Ascending aorta (tissue), 2 donors: ENCODE data around the gene PTPDC1. TPM values are rescaled to one million over a fixed set of nuclear protein-coding genes. Genes with fewer than 3 reads are reported as not detected.

Experiments used
- DNase-seq, 2 donors: peaks; one replicate each; pipeline ENCODE4 v3.0.0-alpha.2; 2019; ENCODE audit warnings: low spot score in 2 of 2
- H3K27ac ChIP-seq, 2 donors: fragments of 200-600 bp; sonication (generic); one replicate each; pipeline ENCODE4 v1.5.1; 2016 to 2017; ENCODE audit warnings: mild to moderate bottlenecking in 1 of 2
- H3K27me3 ChIP-seq: fragments of 200-600 bp; sonication (generic); one replicate; pipeline ENCODE4 v1.5.1; 2017
- H3K36me3 ChIP-seq, 2 donors: fragments of 200-600 bp; sonication (generic); one replicate each; pipeline ENCODE4 v1.5.1; 2016
- H3K4me1 ChIP-seq, 2 donors: fragments of 200-600 bp; sonication (generic); one replicate each; pipeline ENCODE4 v1.5.1; 2016 to 2017; ENCODE audit warnings: mild to moderate bottlenecking in 1 of 2
- H3K4me3 ChIP-seq, 2 donors: fragments of 200-600 bp; sonication (generic); one replicate each; pipeline ENCODE4 v1.5.1; 2016 to 2017; ENCODE audit warnings: mild to moderate bottlenecking in 1 of 2
- H3K9me3 ChIP-seq, 2 donors: fragments of 200-600 bp; sonication (generic); one replicate each; pipeline ENCODE4 v1.5.1; 2016
- intact Hi-C: fragments of 100-400 bp; cut with DNase I; formaldehyde crosslinking; loops from one replicate; pipeline ENCODE4 v1.15.1; 2023
- total RNA-seq: library from RNA; depleted of rRNA; stranded (reverse); fragments of >200 nt; gene quantifications from one replicate; pipeline ENCODE4 v1.1.0, GENCODE V29; 2016
- TF ChIP-seq, protein P1 (sequence below), 3 experiments: fragments of 200-600 bp in 2 of 3; fragments of 450-650 bp in 1 of 3; sonication (generic) in 2 of 3; IDR thresholded peaks; one replicate each; pipeline ENCODE4 v1.5.1; 2016 to 2019; ENCODE audit warnings: antibody characterized with exemption in 3 of 3, mild to moderate bottlenecking in 1 of 3, moderate library complexity in 1 of 3

PTPDC1 gene
- total RNA-seq, 1 donor from 2014 or later: 5.9 TPM

DNA sequence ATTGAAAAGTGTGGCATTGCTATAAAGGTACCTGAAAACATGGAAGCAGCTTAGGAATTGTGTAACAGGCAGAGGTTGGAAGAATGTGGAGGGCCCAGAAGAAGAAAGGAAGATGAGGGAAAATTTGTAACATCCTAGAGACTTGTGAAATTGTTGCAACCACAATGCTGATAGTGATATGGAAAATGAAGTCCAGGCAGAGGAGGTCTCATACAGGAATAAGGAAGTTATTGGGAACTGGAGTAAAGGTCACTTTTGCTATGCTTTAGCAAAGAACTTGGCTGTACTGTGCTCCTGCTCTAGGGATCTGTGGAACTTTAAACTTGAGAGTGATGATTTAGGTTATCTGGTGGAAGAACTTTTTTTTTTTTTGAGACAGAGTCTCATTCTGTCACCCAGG is 43.5 kb downstream of the PTPDC1 start:
- no peak for DNase-seq
- TF ChIP-seq, protein P1, sequence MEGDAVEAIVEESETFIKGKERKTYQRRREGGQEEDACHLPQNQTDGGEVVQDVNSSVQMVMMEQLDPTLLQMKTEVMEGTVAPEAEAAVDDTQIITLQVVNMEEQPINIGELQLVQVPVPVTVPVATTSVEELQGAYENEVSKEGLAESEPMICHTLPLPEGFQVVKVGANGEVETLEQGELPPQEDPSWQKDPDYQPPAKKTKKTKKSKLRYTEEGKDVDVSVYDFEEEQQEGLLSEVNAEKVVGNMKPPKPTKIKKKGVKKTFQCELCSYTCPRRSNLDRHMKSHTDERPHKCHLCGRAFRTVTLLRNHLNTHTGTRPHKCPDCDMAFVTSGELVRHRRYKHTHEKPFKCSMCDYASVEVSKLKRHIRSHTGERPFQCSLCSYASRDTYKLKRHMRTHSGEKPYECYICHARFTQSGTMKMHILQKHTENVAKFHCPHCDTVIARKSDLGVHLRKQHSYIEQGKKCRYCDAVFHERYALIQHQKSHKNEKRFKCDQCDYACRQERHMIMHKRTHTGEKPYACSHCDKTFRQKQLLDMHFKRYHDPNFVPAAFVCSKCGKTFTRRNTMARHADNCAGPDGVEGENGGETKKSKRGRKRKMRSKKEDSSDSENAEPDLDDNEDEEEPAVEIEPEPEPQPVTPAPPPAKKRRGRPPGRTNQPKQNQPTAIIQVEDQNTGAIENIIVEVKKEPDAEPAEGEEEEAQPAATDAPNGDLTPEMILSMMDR (IDR thresholded peaks at IDR 0.05): no peak
- intact Hi-C loops: no loop called here
- Histone ChIP-seq H3K4me3 (no peak overlapping the region), H3K27ac (no peak overlapping the region), H3K4me1 (no peaks in the 10 kb centered on the region), H3K27me3 (no peaks in the 10 kb centered on the region), H3K9me3 (peaks cover 0 to 19% of the 10 kb centered on the region in 2 donors), H3K36me3 (no peaks in the 10 kb centered on the region)

DNA sequence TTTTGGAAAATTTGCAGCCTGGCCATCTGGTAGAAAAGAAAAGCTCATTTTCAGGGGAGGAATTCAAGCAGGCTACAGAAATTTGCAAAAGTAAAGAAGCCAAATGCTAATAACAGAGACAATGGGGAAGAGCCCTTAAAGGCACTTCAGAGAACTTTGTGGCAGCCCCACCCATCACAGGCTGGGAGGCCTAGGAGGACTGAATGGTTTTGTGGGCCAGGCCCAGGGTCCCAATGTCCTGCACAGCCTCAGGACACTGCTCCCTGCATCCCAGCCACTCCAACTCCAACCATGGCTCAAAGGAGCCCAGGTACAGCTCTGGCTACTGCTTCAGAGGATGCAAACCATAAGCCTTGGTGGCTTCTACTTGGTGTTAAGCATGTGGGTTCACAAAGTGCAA is 44.3 kb downstream of the PTPDC1 start:
- DNase-seq: no peak
- Histone ChIP-seq H3K4me1 (peaks cover 0 to 5% of the 10 kb centered on the region in 2 donors), H3K27me3 (no peaks in the 10 kb centered on the region), H3K27ac (no peak overlapping the region), H3K36me3 (no peaks in the 10 kb centered on the region), H3K4me3 (no peak overlapping the region), H3K9me3 (peaks cover 0 to 19% of the 10 kb centered on the region in 2 donors)
- TF ChIP-seq, protein P1 (IDR thresholded peaks at IDR 0.05): no peak
- intact Hi-C loops: no loop called here

DNA sequence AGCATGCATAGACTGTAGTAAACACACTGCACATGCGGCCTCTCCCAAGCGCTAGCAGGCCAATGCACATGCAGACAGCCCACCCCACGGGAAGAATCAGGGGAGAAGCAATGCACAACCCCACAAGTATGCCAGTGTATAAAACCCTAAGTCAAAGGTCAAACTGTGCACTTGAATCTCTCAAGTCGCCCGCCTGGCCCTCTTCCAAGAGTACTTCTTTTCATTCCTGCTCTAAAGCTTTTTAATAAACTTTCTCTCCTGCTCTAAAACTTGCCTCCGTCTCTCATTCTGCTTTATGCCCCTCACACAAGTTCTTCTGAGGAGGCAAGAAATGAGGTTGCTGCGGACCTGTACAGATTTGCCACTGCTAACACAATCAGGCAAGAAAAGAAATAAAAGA is 50.4 kb downstream of the PTPDC1 start:
- peak overlapping the region; percentile 95 for H3K27ac ChIP-seq
- DNase-seq: no peak
- H3K36me3 ChIP-seq: no peaks in the 10 kb centered on the region
- intact Hi-C loops: loop anchor here (1.0 to 5.0 kb wide), 5 partner anchors 26 to 102 kb away; no protein-coding TSS in a partner anchor
- H3K4me3 ChIP-seq: no peak overlapping the region
- H3K9me3 ChIP-seq: no peaks in the 10 kb centered on the region
- H3K4me1 ChIP-seq: peaks cover 11 to 55% of the 10 kb centered on the region in 2 donors
- TF ChIP-seq, protein P1 (IDR thresholded peaks at IDR 0.05): no peak
- H3K27me3 ChIP-seq: no peaks in the 10 kb centered on the region

DNA sequence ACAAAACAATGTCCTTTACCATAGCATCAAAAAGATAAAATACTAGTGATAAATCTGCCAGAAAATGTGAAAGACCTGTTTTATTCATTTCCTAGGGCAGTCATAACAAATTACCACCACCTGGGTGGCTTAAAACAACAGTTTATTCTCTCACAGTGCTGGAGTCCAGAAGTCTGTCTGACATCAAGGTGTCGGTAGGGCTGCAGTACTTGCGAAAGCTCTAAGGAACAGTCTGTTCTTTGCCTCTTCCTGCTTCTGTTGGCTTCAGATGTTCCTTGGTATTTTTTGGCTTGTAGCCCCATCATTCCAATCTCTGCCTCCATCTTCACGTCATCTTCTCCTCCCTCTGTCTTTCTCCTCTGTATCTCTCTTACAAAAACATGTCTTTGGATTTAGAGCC is 51.0 kb downstream of the PTPDC1 start:
- Histone ChIP-seq H3K27me3 (no peaks in the 10 kb centered on the region), H3K9me3 (no peaks in the 10 kb centered on the region), H3K27ac (peak overlapping the region; percentile 95), H3K36me3 (no peaks in the 10 kb centered on the region), H3K4me3 (no peak overlapping the region), H3K4me1 (peaks cover 11 to 57% of the 10 kb centered on the region in 2 donors)
- peak in 1 of 2 donors; percentile 84 for DNase-seq
- intact Hi-C loops: loop anchor here (1.0 to 2.0 kb wide), 4 partner anchors 26 to 78 kb away; no protein-coding TSS in a partner anchor
- TF ChIP-seq, protein P1 (IDR thresholded peaks at IDR 0.05): peak in 1 of 3 experiments; percentile 17

DNA sequence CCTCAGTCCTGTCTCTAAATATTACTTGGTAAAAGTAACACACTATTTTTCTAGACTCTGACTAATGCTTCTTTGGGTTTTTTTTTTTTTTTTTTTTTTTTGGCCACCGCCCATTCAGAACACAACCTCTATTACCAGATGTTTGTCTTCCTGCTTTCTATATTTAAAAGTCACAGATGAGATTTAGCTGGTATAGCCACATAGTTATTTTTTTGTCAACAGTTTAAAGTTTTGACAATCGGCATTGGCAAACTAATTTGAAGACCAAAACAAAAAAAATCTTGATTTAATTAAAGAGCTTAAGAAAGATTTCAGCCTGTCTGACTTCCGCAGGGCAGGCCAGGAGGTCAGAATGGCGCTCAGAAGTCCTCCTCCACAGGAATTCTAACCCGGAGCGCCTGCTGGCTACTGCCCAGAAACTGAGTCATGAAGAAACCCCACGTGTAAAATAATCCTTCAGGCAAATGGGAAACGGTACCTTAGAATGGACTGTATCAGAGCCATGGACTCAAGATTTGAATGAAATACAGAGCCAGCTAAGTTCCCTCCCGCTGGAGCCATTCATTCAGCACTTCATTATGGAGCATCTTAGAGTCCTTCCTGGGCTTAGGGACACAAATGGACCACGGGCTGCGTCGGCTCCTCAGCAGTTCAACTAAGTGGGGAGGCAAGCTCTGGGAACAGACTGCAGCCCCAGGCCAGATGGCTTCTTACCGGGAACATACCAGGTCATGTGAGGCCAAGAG is 55.6 kb downstream of the PTPDC1 start:
- TF ChIP-seq, protein P1 (IDR thresholded peaks at IDR 0.05): no peak
- DNase-seq: peak; percentile 65 to 95
- Histone ChIP-seq H3K27ac (peak overlapping the region; percentile 95), H3K4me3 (peak overlapping the region; percentile 9 to 47), H3K27me3 (no peaks in the 10 kb centered on the region), H3K4me1 (peaks cover 24 to 71% of the 10 kb centered on the region in 2 donors), H3K36me3 (no peaks in the 10 kb centered on the region), H3K9me3 (no peaks in the 10 kb centered on the region)
- intact Hi-C loops: loop anchor here (1.0 kb wide), 2 partner anchors 19 to 26 kb away; no protein-coding TSS in a partner anchor
